ENCODE measurements around the gene ZNF211. TPM values are rescaled to one million over a fixed set of nuclear protein-coding genes. Genes with fewer than 3 reads are reported as not detected.

Gene ZNF211
- total and polyA plus RNA-seq, 2 donors (not counting 3 experiments of a cell fraction or from before 2014, with no cell fraction given), result 4.7 to 9.4 TPM

- Histone ChIP-seq H3K9ac (replicated peaks; ENCODE audit: extremely low read depth, insufficient read depth, low read length) (no peak overlapping the region), H3K9me1 (replicated peaks; ENCODE audit: control insufficient read depth, extremely low read depth, insufficient read depth, low read length) (no peaks in the 10 kb centered on the region), H3K4me1 (ENCODE audit: control insufficient read depth, extremely low read depth, insufficient read depth, low read length) (no peaks in the 10 kb centered on the region), H3K27me3 (ENCODE audit: control insufficient read depth in 2 of 2, insufficient read depth in 2 of 2, low read length in 2 of 2) (no peaks in the 10 kb centered on the region), H3K4me3 (replicated peaks in 1 of 3; ENCODE audit: insufficient read depth in 1 of 3, low read depth in 1 of 3, low read length in 3 of 3) (no peak overlapping the region), H3K27ac (ENCODE audit: insufficient read depth, low read depth, low read length) (no peak overlapping the region), H4K20me1 (replicated peaks; ENCODE audit: control insufficient read depth, extremely low read depth, insufficient read depth, low read length) (no peaks in the 10 kb centered on the region), H3K36me3 (ENCODE audit: control insufficient read depth in 2 of 2, extremely low read depth in 1 of 2, insufficient read depth in 2 of 2, low read length in 2 of 2) (no peaks in the 10 kb centered on the region), H3K9me3 (replicated peaks; ENCODE audit: control insufficient read depth, insufficient read depth, low read length) (no peaks in the 10 kb centered on the region), H3K4me2 (ENCODE audit: insufficient read depth, low read length) (no peak overlapping the region), H3K79me2 (ENCODE audit: control insufficient read depth, insufficient read depth, low read length) (no peaks in the 10 kb centered on the region), H2AFZ (ENCODE audit: low read depth, low read length) (no peak overlapping the region)
- BruUV-seq (replicated peaks), result no TSS peak
- FAIRE-seq (no peak), DNase-seq (ENCODE audit: low read depth, low spot score) (no peak)
- CTCF ChIA-PET, result no interaction called here
- TF ChIP-seq JUN (IDR thresholded peaks at IDR 0.05; ENCODE audit: borderline replicate concordance, insufficient read depth, insufficient read length, low read depth) (no peak), EZH2 (IDR thresholded peaks at IDR 0.05; ENCODE audit: borderline replicate concordance, low read depth, low read length, severe bottlenecking) (no peak), MYC (IDR thresholded peaks at IDR 0.05; ENCODE audit: low read depth, low read length) (no peak), FOS (IDR thresholded peaks at IDR 0.05; ENCODE audit: borderline replicate concordance, insufficient read depth, low read length) (no peak), GATA2 (IDR thresholded peaks at IDR 0.05; ENCODE audit: insufficient read depth, insufficient read length, low read depth, low read length) (no peak), POLR2A (IDR thresholded peaks at IDR 0.05; ENCODE audit: low read depth, low read length) (no peak), CTCF (IDR thresholded peaks at IDR 0.05; ENCODE audit: extremely low read depth in 1 of 2, insufficient read depth in 1 of 2, low read depth in 1 of 2, low read length in 2 of 2) (no peak), POLR2AphosphoS5 (IDR thresholded peaks at IDR 0.05; ENCODE audit: insufficient read depth, low read depth, low read length) (no peak)
- TF ChIP-seq, protein P1, sequence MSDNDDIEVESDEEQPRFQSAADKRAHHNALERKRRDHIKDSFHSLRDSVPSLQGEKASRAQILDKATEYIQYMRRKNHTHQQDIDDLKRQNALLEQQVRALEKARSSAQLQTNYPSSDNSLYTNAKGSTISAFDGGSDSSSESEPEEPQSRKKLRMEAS (IDR thresholded peaks at IDR 0.05; ENCODE audit: insufficient read depth, insufficient read length), result no peak
- POLR2A ChIA-PET, result no interaction called here
- dilution Hi-C loops (cut with MboI; ENCODE audit: extremely low pct_ligation_motif_present, low sequenced_read_pairs) (no loop called here), intact Hi-C loops (cut with micrococcal nuclease) (no loop called here)
Observed at GRCh38 chr19:57648331-57649003, 15.5 kb downstream of the ZNF211 start.

Measured in endothelial cell of umbilical vein (primary cell).